ENCODE data around the gene FUZ.

The FUZ gene

GRCh38 chr19:49812997-49813861, at the start of gene FUZ:
Gene FUZ, minus strand, starts transcription at chr19:49813292. Its CDS starts 186 bp downstream, at chr19:49813106.
- H3K27ac ChIP-seq: peak within 1 kb of the TSS; percentile 55
- peak; percentile 63 for DNase-seq (ENCODE audit: low read depth, low spot score)

- no peak overlapping the region for H3K27ac ChIP-seq
- no peak for DNase-seq (ENCODE audit: low read depth, low spot score)
Observed at GRCh38 chr19:49862391-49863253, 49.5 kb upstream of the FUZ start.

- DNase-seq (ENCODE audit: low read depth, low spot score): no peak
- no peak overlapping the region for H3K27ac ChIP-seq
Observed at GRCh38 chr19:49861541-49862378, 48.7 kb upstream of the FUZ start.

- DNase-seq (ENCODE audit: low read depth, low spot score): no peak
- no peak overlapping the region for H3K27ac ChIP-seq
Observed at GRCh38 chr19:49861107-49861506, 48.0 kb upstream of the FUZ start.

GRCh38 chr19:49860336-49861102, 47.4 kb upstream of the FUZ start:
- no peak for DNase-seq (ENCODE audit: low read depth, low spot score)

GRCh38 chr19:49859682-49860335, 46.7 kb upstream of the FUZ start:
- H3K27ac ChIP-seq: peak overlapping the region; percentile 71
- DNase-seq (ENCODE audit: low read depth, low spot score): no peak

More at GRCh38 chr19:49860336-49861102, 47.4 kb upstream of the FUZ start:
- peak overlapping the region; percentile 71 for H3K27ac ChIP-seq

- H3K27ac ChIP-seq: peak overlapping the region; percentile 71
- no peak for DNase-seq (ENCODE audit: low read depth, low spot score)
Observed at GRCh38 chr19:49858088-49858985, 45.2 kb upstream of the FUZ start.

- no peak overlapping the region for H3K27ac ChIP-seq
- DNase-seq (ENCODE audit: low read depth, low spot score): no peak
Observed at GRCh38 chr19:49857838-49858087, 44.7 kb upstream of the FUZ start.

- no peak for DNase-seq (ENCODE audit: low read depth, low spot score)
- no peak overlapping the region for H3K27ac ChIP-seq
Observed at GRCh38 chr19:49857061-49857837, 44.2 kb upstream of the FUZ start.

- DNase-seq (ENCODE audit: low read depth, low spot score): no peak
- H3K27ac ChIP-seq: no peak overlapping the region
Observed at GRCh38 chr19:49856574-49857021, 43.5 kb upstream of the FUZ start.

- no peak for DNase-seq (ENCODE audit: low read depth, low spot score)
- H3K27ac ChIP-seq: no peak overlapping the region
Observed at GRCh38 chr19:49855676-49856573, 42.8 kb upstream of the FUZ start.

- no peak overlapping the region for H3K27ac ChIP-seq
Observed at GRCh38 chr19:49855277-49855675, 42.2 kb upstream of the FUZ start.

GRCh38 chr19:49854378-49855263, 41.5 kb upstream of the FUZ start:
- no peak overlapping the region for H3K27ac ChIP-seq

More at GRCh38 chr19:49855277-49855675, 42.2 kb upstream of the FUZ start:
- no peak for DNase-seq (ENCODE audit: low read depth, low spot score)

GRCh38 chr19:49853852-49854377, 40.8 kb upstream of the FUZ start:
- DNase-seq (ENCODE audit: low read depth, low spot score): no peak
- H3K27ac ChIP-seq: no peak overlapping the region

More at GRCh38 chr19:49854378-49855263, 41.5 kb upstream of the FUZ start:
- DNase-seq (ENCODE audit: low read depth, low spot score): no peak

GRCh38 chr19:49852631-49853126, 39.6 kb upstream of the FUZ start:
- no peak for DNase-seq (ENCODE audit: low read depth, low spot score)
- H3K27ac ChIP-seq: no peak overlapping the region
